K562 (cell line): ENCODE results near the gene TNK2. TPM values are rescaled to one million over a fixed set of nuclear protein-coding genes. Genes with fewer than 3 reads are reported as not detected.

Source experiments
- CEBPG ChIP-seq, 3 experiments: fragments of 200-800 bp in 1 of 3; sonication (Bioruptor generic) in 1 of 3; sonication (generic) in 1 of 3; formaldehyde crosslinking in 1 of 3; IDR thresholded peaks in 2 of 3; conservative IDR thresholded peaks in 1 of 3; 2 replicates each; pipeline versions ENCODE4 v1.6.1 to v1.8.0; 2016 to 2022; ENCODE audit warnings: missing compliant biosample characterization in 2 of 3, missing genetic modification characterization in 2 of 3, mild to moderate bottlenecking in 1 of 3, missing genetic modification reagents in 1 of 3
- CGGBP1 ChIP-seq: fragments of 250-450 bp; sonication (Bioruptor Pico); IDR thresholded peaks from 2 replicates; pipeline ENCODE4 v1.9.0; 2021; ENCODE audit warnings: mild to moderate bottlenecking
- JUND ChIP-seq, 2 experiments: IDR thresholded peaks; 2 replicates in 1 of 2; 3 replicates in 1 of 2; pipeline ENCODE4 v1.6.1; 2011; ENCODE audit warnings: borderline replicate concordance in 2 of 2, low read depth in 2 of 2, low read length in 2 of 2, improper control_type of control experiment in 1 of 2, missing biosample characterization in 1 of 2, missing genetic modification characterization in 1 of 2, missing genetic modification reagents in 1 of 2
- NEUROD1 ChIP-seq: fragments of 150-350 bp; IDR thresholded peaks from 2 replicates; pipeline ENCODE4 v1.6.1; 2014; ENCODE audit warnings: borderline replicate concordance, low read length, low read depth; ENCODE audit not compliant: partially characterized antibody
- NFATC3 ChIP-seq: fragments of 450-650 bp; IDR thresholded peaks from 2 replicates; pipeline ENCODE4 v1.6.1; 2017; ENCODE audit warnings: mild to moderate bottlenecking
- NFIX ChIP-seq: fragments of 250-450 bp; sonication (Bioruptor Pico); IDR thresholded peaks from 2 replicates; pipeline ENCODE4 v1.4.0; 2020; ENCODE audit warnings: low read depth, mild to moderate bottlenecking, moderate library complexity
- PHF20 ChIP-seq: fragments of 450-650 bp; IDR thresholded peaks from 2 replicates; pipeline ENCODE4 v1.6.1; 2018; ENCODE audit not compliant: partially characterized antibody
- REST ChIP-seq, 2 experiments: fragments of 450-650 bp; formaldehyde crosslinking in 1 of 2; IDR thresholded peaks; 2 replicates each; pipeline versions ENCODE4 v1.4.0 to v1.6.1; 2014 to 2020; ENCODE audit warnings: mild to moderate bottlenecking in 2 of 2, borderline replicate concordance in 1 of 2, low read depth in 1 of 2
- STAT6 ChIP-seq: sonication (generic); formaldehyde crosslinking; IDR thresholded peaks from 2 replicates; pipeline ENCODE4 v1.8.1; 2023; ENCODE audit warnings: mild to moderate bottlenecking, missing genetic modification reagents
- TAL1 ChIP-seq: fragments of 450-650 bp; IDR thresholded peaks from 2 replicates; pipeline ENCODE4 v1.6.1; 2016; ENCODE audit warnings: mild to moderate bottlenecking
- TEAD2 ChIP-seq: fragments of 450-650 bp; IDR thresholded peaks from 2 replicates; pipeline ENCODE4 v1.6.1; 2016; ENCODE audit warnings: missing genetic modification characterization, control low read depth, missing compliant biosample characterization
- ZNF507 ChIP-seq: conservative IDR thresholded peaks from 2 replicates; pipeline ENCODE4 v1.6.1; 2017; ENCODE audit warnings: missing genetic modification characterization, missing compliant biosample characterization
- polyA plus RNA-seq, 8 experiments: library from polyadenylated mRNA; depleted of rRNA in 4 of 8; stranded (reverse) in 5 of 8; unstranded in 3 of 8; fragments of >200 nt; fragmentation: Nextera tagmentation in 2 of 8; fragmentation: Illumina TruSeq in 1 of 8; extraction: Ambion mirVana in 2 of 8; extraction: Trizol in 1 of 8; gene quantifications; 2 replicates each; pipeline versions ENCODE4 v1.2.1 to v1.2.3, GENCODE V29; 2011 to 2014; ENCODE audit warnings: inconsistent platforms in 1 of 8, missing spikeins in 1 of 8
- total RNA-seq, 7 experiments: library from RNA; depleted of rRNA in 6 of 7; stranded (reverse); fragments of >200 nt in 6 of 7; fragmentation: Illumina TruSeq in 2 of 7; extraction: Trizol in 2 of 7; gene quantifications; 2 replicates each; pipeline versions ENCODE4 v1.2.1 to v1.2.3, GENCODE V29; 2011 to 2021; ENCODE audit warnings: low replicate concordance in 1 of 7

The TNK2 gene
- total and polyA plus RNA-seq, 9 of the 15 experiments (the other 6 are each of a cell fraction or from before 2014, with no cell fraction given), result 0.03 to 33.8 (median 6.5) TPM

- no peak for TF ChIP-seq NFATC3
- peak; percentile 96 for TF ChIP-seq REST (IDR thresholded peaks at IDR 0.05; ENCODE audit: borderline replicate concordance)
- TF ChIP-seq REST (CRISPR knock-in tag; IDR thresholded peaks at IDR 0.05; ENCODE audit: low read depth), result no peak
- peak; percentile 55 for TF ChIP-seq NFIX (CRISPR knock-in tag)
- no peak for TF ChIP-seq ZNF507 (tag)
- TF ChIP-seq TAL1, result no peak
- no peak for TF ChIP-seq TEAD2 (tag)
- 0 out of 2 replicates have a peak, but pooled peaks have one; percentile 65 for TF ChIP-seq STAT6 (CRISPR knock-in tag)
- no peak for TF ChIP-seq CEBPG (CRISPR knock-in tag; IDR thresholded peaks at IDR 0.05)
- TF ChIP-seq CEBPG (tag; conservative IDR thresholded peaks at IDR 0.05 in 1 of 2, IDR thresholded peaks at IDR 0.05 in 1 of 2), result no peak
- TF ChIP-seq JUND (IDR thresholded peaks at IDR 0.05; ENCODE audit: borderline replicate concordance, low read depth, low read length), result peak; percentile 75
- TF ChIP-seq JUND (tag; IDR thresholded peaks at IDR 0.05; ENCODE audit: borderline replicate concordance, low read depth, low read length), result no peak; the same call in 2 of the 3 replicates
- TF ChIP-seq NEUROD1, result peak; percentile 52
- no peak for TF ChIP-seq PHF20
- 0 out of 2 replicates have a peak, but pooled peaks have one; percentile 34 for TF ChIP-seq CGGBP1 (CRISPR knock-in tag)
These were observed 57.4 kb downstream of the TNK2 start (continued) for GRCh38 chr3:195850857-195851543.
